SU-DHL-6 (cell line): ENCODE results near the gene ARMC7.
A peak's percentile ranks its signal among the peaks of the same experiment; 100 is the strongest.
"Not testable (repeated sequence)": the region's sequence is repeated elsewhere in the genome, so short reads cannot be mapped to it uniquely, and the experiment has no call there.

ENCODE experiments used
- H2AFZ ChIP-seq: fragments of 200-600 bp; sonication (generic); 2 replicates; pipeline ENCODE4 v1.6.1; 2014; ENCODE audit warnings: low read depth, mild to moderate bottlenecking, moderate library complexity, mixed read lengths, antibody characterized with exemption, low read length; ENCODE audit not compliant: severe bottlenecking
- H3F3A ChIP-seq: fragments of 200-600 bp; shearing (Covaris generic); 2 replicates; pipeline ENCODE4 v1.6.0; 2016; ENCODE audit warnings: antibody characterized with exemption, mild to moderate bottlenecking; ENCODE audit not compliant: insufficient read depth
- H3K27ac ChIP-seq: fragments of 200-600 bp; sonication (generic); 2 replicates; pipeline ENCODE4 v1.5.1; 2016; ENCODE audit warnings: low read depth, mild to moderate bottlenecking, low read length, moderate library complexity, mixed read lengths
- H3K27me3 ChIP-seq: fragments of 200-600 bp; sonication (generic), shearing (Covaris generic); 2 replicates; pipeline ENCODE4 v1.6.0; 2014; ENCODE audit warnings: mild to moderate bottlenecking, low read length
- H3K36me3 ChIP-seq: fragments of 200-600 bp; sonication (generic); 2 replicates; pipeline ENCODE4 v1.6.1; 2014; ENCODE audit warnings: mild to moderate bottlenecking, low read length, mixed read lengths
- H3K4me2 ChIP-seq: fragments of 300-600, 200-600 bp; shearing (Covaris generic), sonication (generic); 2 replicates; pipeline ENCODE4 v1.6.0; 2014; ENCODE audit warnings: low read length, low read depth, mild to moderate bottlenecking; ENCODE audit not compliant: poor library complexity, severe bottlenecking
- H3K4me3 ChIP-seq: fragments of 200-600 bp; sonication (generic); 2 replicates; pipeline ENCODE4 v1.5.1; 2014; ENCODE audit warnings: antibody characterized with exemption, low read length, mild to moderate bottlenecking, mixed read lengths; ENCODE audit not compliant: insufficient read depth, poor library complexity, severe bottlenecking
- H3K79me2 ChIP-seq: fragments of 200-600 bp; sonication (generic); 2 replicates; pipeline ENCODE4 v1.6.1; 2014; ENCODE audit warnings: mild to moderate bottlenecking, low read length, moderate library complexity; ENCODE audit not compliant: insufficient read depth
- H3K9ac ChIP-seq: fragments of 200-600 bp; sonication (generic); 2 replicates; pipeline ENCODE4 v1.7.0; 2014; ENCODE audit warnings: mild to moderate bottlenecking, low read length
- H3K9me2 ChIP-seq: fragments of 200-600 bp; sonication (generic); replicated peaks from 2 replicates; pipeline ENCODE4 v1.6.1; 2014; ENCODE audit warnings: low read length; ENCODE audit not compliant: insufficient read depth
- H3K9me3 ChIP-seq: fragments of 200-600 bp; sonication (generic); 2 replicates; pipeline ENCODE4 v1.6.1; 2014; ENCODE audit warnings: low read length, mixed read lengths; ENCODE audit not compliant: insufficient read depth
- H4K20me1 ChIP-seq: fragments of 200-600 bp; sonication (generic); 2 replicates; pipeline ENCODE4 v1.6.1; 2014; ENCODE audit warnings: low read depth, mild to moderate bottlenecking, antibody characterized with exemption, low read length, moderate library complexity, mixed read lengths
- CTCF ChIP-seq: fragments of 200-600 bp; sonication (generic); IDR thresholded peaks from one replicate; pipeline ENCODE4 v1.5.1; 2017; ENCODE audit warnings: antibody characterized with exemption, mild to moderate bottlenecking, low read length, moderate library complexity; ENCODE audit not compliant: insufficient read depth, poor library complexity, severe bottlenecking
- EZH2phosphoT487 ChIP-seq: fragments of 200-600 bp; sonication (generic), shearing (Covaris generic); conservative IDR thresholded peaks from 2 replicates; pipeline ENCODE4 v1.6.1; 2018; ENCODE audit warnings: mild to moderate bottlenecking, antibody characterized with exemption, low read length, moderate library complexity, mixed read lengths

The ARMC7 gene

GRCh38 chr17:75131278-75132017 lies 21.7 kb downstream of the ARMC7 start, which contains the start of gene NT5C:
NT5C (minus strand) TSS chr17:75131742; CDS start chr17:75131707, 35 bp downstream.
- peaks cover 24% of the 10 kb centered on the region for H3F3A ChIP-seq
- H3K27me3 ChIP-seq = no peaks in the 10 kb centered on the region
- peak within 1 kb of the TSS; percentile 70 for H3K27ac ChIP-seq
- H3K9ac ChIP-seq = peak within 1 kb of the TSS; percentile 94
- no peaks in the 10 kb centered on the region for H3K9me2 ChIP-seq
- H3K36me3 ChIP-seq = no peaks in the 10 kb centered on the region
- TF ChIP-seq CTCF (peak; percentile 64), EZH2phosphoT487 (no peak)
- H3K4me3 ChIP-seq = peak within 1 kb of the TSS; percentile 92
- H2AFZ ChIP-seq = peak within 1 kb of the TSS; percentile 95
- H3K9me3 ChIP-seq = no peaks in the 10 kb centered on the region
- peak within 1 kb of the TSS; percentile 77 for H3K4me2 ChIP-seq
- peaks cover 17% of the 10 kb centered on the region for H3K79me2 ChIP-seq
- peaks cover 3% of the 10 kb centered on the region; the same call in 1 of the 2 replicates for H4K20me1 ChIP-seq

- not testable (repeated sequence) for H3K36me3 ChIP-seq, H3K9me2 ChIP-seq, H3K27me3 ChIP-seq, H3K9me3 ChIP-seq, H4K20me1 ChIP-seq
- H3K27ac ChIP-seq = peak overlapping the region; percentile 70
- H3K4me3 ChIP-seq = peak overlapping the region; percentile 92
- H2AFZ ChIP-seq = peak overlapping the region; percentile 95
- H3K9ac ChIP-seq = peak overlapping the region; percentile 94
- peaks cover 17% of the 10 kb centered on the region for H3K79me2 ChIP-seq
- peak overlapping the region; percentile 77 for H3K4me2 ChIP-seq
- peaks cover 31% of the 10 kb centered on the region for H3F3A ChIP-seq
Observed at GRCh38 chr17:75132018-75133000, 22.5 kb downstream of the ARMC7 start.

GRCh38 chr17:75133001-75133400 lies 23.2 kb downstream of the ARMC7 start:
- no peak overlapping the region for H3K4me3 ChIP-seq
- no peak overlapping the region for H3K9ac ChIP-seq
- no peaks in the 10 kb centered on the region for H3K9me2 ChIP-seq
- 0 out of 2 replicates have a peak, but pooled peaks cover 4% of the 10 kb centered on the region for H3K36me3 ChIP-seq
- peaks cover 3% of the 10 kb centered on the region; the same call in 1 of the 2 replicates for H4K20me1 ChIP-seq
- no peak overlapping the region for H2AFZ ChIP-seq
- no peak overlapping the region for H3K4me2 ChIP-seq
- no peak overlapping the region for H3K27ac ChIP-seq
- H3K27me3 ChIP-seq = no peaks in the 10 kb centered on the region
- no peak for TF ChIP-seq CTCF
- no peak for TF ChIP-seq EZH2phosphoT487
- peaks cover 27% of the 10 kb centered on the region for H3F3A ChIP-seq
- H3K79me2 ChIP-seq = peaks cover 17% of the 10 kb centered on the region
- no peaks in the 10 kb centered on the region for H3K9me3 ChIP-seq

- not testable (repeated sequence) for H3K27me3 ChIP-seq, H3K4me3 ChIP-seq, H3K9ac ChIP-seq, H3K36me3 ChIP-seq, H3K4me2 ChIP-seq, H3K9me3 ChIP-seq, H4K20me1 ChIP-seq, H3K9me2 ChIP-seq, H2AFZ ChIP-seq, H3K27ac ChIP-seq
- H3F3A ChIP-seq = peaks cover 32% of the 10 kb centered on the region
- H3K79me2 ChIP-seq = peaks cover 17% of the 10 kb centered on the region
Observed at GRCh38 chr17:75133607-75134347, 24.0 kb downstream of the ARMC7 start.
